K562 (cell line): ENCODE results near the gene DOCK8. TPM values are rescaled to one million over a fixed set of nuclear protein-coding genes. Genes with fewer than 3 reads are reported as not detected.

Experiments
- ARNT ChIP-seq, 2 experiments: fragments of 450-650 bp; IDR thresholded peaks; 2 replicates each; pipeline ENCODE4 v1.6.1; 2016; ENCODE audit warnings: mild to moderate bottlenecking in 1 of 2
- CHAMP1 ChIP-seq: fragments of 450-650 bp; IDR thresholded peaks from 2 replicates; pipeline ENCODE4 v1.6.1; 2016; ENCODE audit warnings: mild to moderate bottlenecking
- E2F3 ChIP-seq: fragments of 250-450 bp; sonication (Bioruptor Pico); IDR thresholded peaks from 2 replicates; pipeline ENCODE4 v1.4.0; 2020; ENCODE audit warnings: mild to moderate bottlenecking
- ETV1 ChIP-seq: fragments of 450-650 bp; conservative IDR thresholded peaks from 2 replicates; pipeline ENCODE4 v1.6.1; 2016; ENCODE audit warnings: missing genetic modification characterization, control low read depth, low read depth, missing compliant biosample characterization
- EWSR1 ChIP-seq: fragments of 450-650 bp; IDR thresholded peaks from 2 replicates; pipeline ENCODE4 v1.6.1; 2018; ENCODE audit warnings: borderline replicate concordance, mild to moderate bottlenecking, low read depth, moderate library complexity; ENCODE audit not compliant: partially characterized antibody
- FOXP1 ChIP-seq: sonication (generic); formaldehyde crosslinking; IDR thresholded peaks from 2 replicates; pipeline ENCODE4 v1.8.0; 2022; ENCODE audit warnings: mild to moderate bottlenecking, missing genetic modification reagents
- HINFP ChIP-seq: fragments of 450-650 bp; conservative IDR thresholded peaks from 2 replicates; pipeline ENCODE4 v1.6.1; 2016; ENCODE audit warnings: missing genetic modification characterization, low read depth, mild to moderate bottlenecking, control low read depth, missing compliant biosample characterization
- NFIC ChIP-seq: fragments of 450-650 bp; IDR thresholded peaks from 2 replicates; pipeline ENCODE4 v1.6.1; 2017; ENCODE audit warnings: mild to moderate bottlenecking, inconsistent platforms
- POLR3G ChIP-seq: IDR thresholded peaks from 2 replicates; pipeline ENCODE4 v1.6.1; 2011; ENCODE audit not compliant: insufficient read length, insufficient replicate concordance; ENCODE audit errors: extremely low read depth
- REST ChIP-seq, 2 experiments: fragments of 450-650 bp; formaldehyde crosslinking in 1 of 2; IDR thresholded peaks; 2 replicates each; pipeline versions ENCODE4 v1.4.0 to v1.6.1; 2014 to 2020; ENCODE audit warnings: mild to moderate bottlenecking in 2 of 2, borderline replicate concordance in 1 of 2, low read depth in 1 of 2
- SREBF2 ChIP-seq: sonication (generic); formaldehyde crosslinking; IDR thresholded peaks from 2 replicates; pipeline ENCODE4 v1.4.0; 2020; ENCODE audit warnings: mild to moderate bottlenecking, missing genetic modification reagents
- ZEB2 ChIP-seq: fragments of 450-650 bp; IDR thresholded peaks from 2 replicates; pipeline ENCODE4 v1.6.1; 2016
- ZNF232 ChIP-seq: sonication (generic); formaldehyde crosslinking; IDR thresholded peaks from 2 replicates; pipeline ENCODE4 v1.8.0; 2022; ENCODE audit warnings: mild to moderate bottlenecking, missing genetic modification reagents
- ZNF263 ChIP-seq: sonication (generic); formaldehyde crosslinking; IDR thresholded peaks from 2 replicates; pipeline ENCODE4 v1.8.0; 2022; ENCODE audit warnings: mild to moderate bottlenecking, missing genetic modification reagents, borderline replicate concordance
- ZNF77 ChIP-seq: fragments of 250-450 bp; sonication (Bioruptor Pico); IDR thresholded peaks from 2 replicates; pipeline ENCODE4 v1.5.0; 2020
- ZNF830 ChIP-seq: fragments of 250-450 bp; sonication (Bioruptor Pico); IDR thresholded peaks from 2 replicates; pipeline ENCODE4 v1.5.0; 2021; ENCODE audit warnings: mild to moderate bottlenecking
- polyA plus RNA-seq, 8 experiments: library from polyadenylated mRNA; depleted of rRNA in 4 of 8; stranded (reverse) in 5 of 8; unstranded in 3 of 8; fragments of >200 nt; fragmentation: Nextera tagmentation in 2 of 8; fragmentation: Illumina TruSeq in 1 of 8; extraction: Ambion mirVana in 2 of 8; extraction: Trizol in 1 of 8; gene quantifications; 2 replicates each; pipeline versions ENCODE4 v1.2.1 to v1.2.3, GENCODE V29; 2011 to 2014; ENCODE audit warnings: inconsistent platforms in 1 of 8, missing spikeins in 1 of 8
- total RNA-seq, 7 experiments: library from RNA; depleted of rRNA in 6 of 7; stranded (reverse); fragments of >200 nt in 6 of 7; fragmentation: Illumina TruSeq in 2 of 7; extraction: Trizol in 2 of 7; gene quantifications; 2 replicates each; pipeline versions ENCODE4 v1.2.1 to v1.2.3, GENCODE V29; 2011 to 2021; ENCODE audit warnings: low replicate concordance in 1 of 7
- TF ChIP-seq, protein P1 (sequence below): fragments of 250-450 bp; sonication (Bioruptor Pico); IDR thresholded peaks from 2 replicates; pipeline ENCODE4 v1.8.0; 2021; ENCODE audit warnings: borderline replicate concordance, mild to moderate bottlenecking, moderate library complexity; ENCODE audit not compliant: poor library complexity, severe bottlenecking

Gene DOCK8
- total and polyA plus RNA-seq, 9 of the 15 experiments (the other 6 are each of a cell fraction or from before 2014, with no cell fraction given) = 14.4 to 53.8 (median 25.1) TPM

DNA sequence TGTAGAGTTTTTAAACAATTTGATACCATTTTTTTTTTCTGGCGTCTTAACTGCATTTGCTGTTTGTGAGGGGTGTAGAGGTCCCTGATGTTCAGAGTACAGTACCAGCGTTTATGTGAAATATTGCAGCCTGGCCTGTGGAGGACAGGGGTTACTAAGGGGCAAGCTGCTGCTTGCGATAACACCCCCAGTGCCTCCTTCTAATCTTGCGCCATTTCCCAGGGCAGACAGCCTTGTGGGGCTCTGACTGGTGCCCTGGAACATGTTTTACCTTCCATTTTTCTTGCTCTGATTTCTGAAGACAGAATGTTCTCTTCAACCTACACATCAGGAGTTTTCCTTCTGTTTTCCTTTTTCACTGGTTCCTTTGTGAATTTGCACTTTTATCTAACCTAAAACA lies 142.9 kb downstream of the DOCK8 start (continued):
- TF ChIP-seq CHAMP1 (no peak), ARNT (IDR thresholded peaks at IDR 0.05) (no peak), ZNF263 (no peak), ETV1 (tag) (no peak), EWSR1 (no peak), ZNF232 (CRISPR knock-in tag) (no peak), REST (IDR thresholded peaks at IDR 0.05; ENCODE audit: borderline replicate concordance) (no peak), REST (CRISPR knock-in tag; IDR thresholded peaks at IDR 0.05; ENCODE audit: low read depth) (no peak), HINFP (tag) (no peak), POLR3G (no peak), SREBF2 (CRISPR knock-in tag) (no peak), E2F3 (CRISPR knock-in tag) (no peak), FOXP1 (CRISPR knock-in tag) (no peak), NFIC (peak; percentile 18; the same call in 1 of the 2 replicates), ZNF830 (CRISPR knock-in tag) (no peak), ZNF77 (CRISPR knock-in tag) (no peak), ZEB2 (no peak)
- TF ChIP-seq, protein P1, sequence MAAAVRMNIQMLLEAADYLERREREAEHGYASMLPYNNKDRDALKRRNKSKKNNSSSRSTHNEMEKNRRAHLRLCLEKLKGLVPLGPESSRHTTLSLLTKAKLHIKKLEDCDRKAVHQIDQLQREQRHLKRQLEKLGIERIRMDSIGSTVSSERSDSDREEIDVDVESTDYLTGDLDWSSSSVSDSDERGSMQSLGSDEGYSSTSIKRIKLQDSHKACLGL (CRISPR knock-in tag) = no peak
